Measurements from ENCODE around the gene CKMT2. TPM values are rescaled to one million over a fixed set of nuclear protein-coding genes. Genes with fewer than 3 reads are reported as not detected.

The CKMT2 gene
- total and polyA plus RNA-seq, 2 donors (not counting 3 experiments of a cell fraction or from before 2014, with no cell fraction given) = not detected

GRCh38 chr5:81315830-81316229 lies 82.7 kb downstream of the CKMT2 start:
- Histone ChIP-seq H3K9ac (replicated peaks; ENCODE audit: extremely low read depth, insufficient read depth, low read length) (no peak overlapping the region), H3K79me2 (ENCODE audit: control insufficient read depth, insufficient read depth, low read length) (no peaks in the 10 kb centered on the region), H3K4me1 (ENCODE audit: control insufficient read depth, extremely low read depth, insufficient read depth, low read length) (no peaks in the 10 kb centered on the region), H4K20me1 (replicated peaks; ENCODE audit: control insufficient read depth, extremely low read depth, insufficient read depth, low read length) (no peaks in the 10 kb centered on the region), H3K9me3 (replicated peaks; ENCODE audit: control insufficient read depth, insufficient read depth, low read length) (no peaks in the 10 kb centered on the region), H2AFZ (ENCODE audit: low read depth, low read length) (no peak overlapping the region), H3K4me2 (ENCODE audit: insufficient read depth, low read length) (no peak overlapping the region), H3K27ac (ENCODE audit: insufficient read depth, low read depth, low read length) (no peak overlapping the region), H3K36me3 (ENCODE audit: control insufficient read depth in 2 of 2, extremely low read depth in 1 of 2, insufficient read depth in 2 of 2, low read length in 2 of 2) (peaks cover 0 to 5% of the 10 kb centered on the region in 2 experiments), H3K9me1 (replicated peaks; ENCODE audit: control insufficient read depth, extremely low read depth, insufficient read depth, low read length) (no peaks in the 10 kb centered on the region), H3K4me3 (replicated peaks in 1 of 3; ENCODE audit: insufficient read depth in 1 of 3, low read depth in 1 of 3, low read length in 3 of 3) (no peak overlapping the region), H3K27me3 (ENCODE audit: control insufficient read depth in 2 of 2, insufficient read depth in 2 of 2, low read length in 2 of 2) (no peaks in the 10 kb centered on the region)
- TF ChIP-seq JUN (IDR thresholded peaks at IDR 0.05; ENCODE audit: borderline replicate concordance, insufficient read depth, insufficient read length, low read depth) (no peak), CTCF (IDR thresholded peaks at IDR 0.05; ENCODE audit: extremely low read depth in 1 of 2, insufficient read depth in 1 of 2, low read depth in 1 of 2, low read length in 2 of 2) (no peak), POLR2AphosphoS5 (IDR thresholded peaks at IDR 0.05; ENCODE audit: insufficient read depth, low read depth, low read length) (no peak), FOS (IDR thresholded peaks at IDR 0.05; ENCODE audit: borderline replicate concordance, insufficient read depth, low read length) (no peak), EZH2 (IDR thresholded peaks at IDR 0.05; ENCODE audit: borderline replicate concordance, low read depth, low read length, severe bottlenecking) (no peak), GATA2 (IDR thresholded peaks at IDR 0.05; ENCODE audit: insufficient read depth, insufficient read length, low read depth, low read length) (no peak), MAX (IDR thresholded peaks at IDR 0.05; ENCODE audit: insufficient read depth, insufficient read length) (no peak), MYC (IDR thresholded peaks at IDR 0.05; ENCODE audit: low read depth, low read length) (no peak), POLR2A (IDR thresholded peaks at IDR 0.05; ENCODE audit: low read depth, low read length) (no peak)
- CTCF ChIA-PET = no interaction called here
- intact Hi-C loops (cut with micrococcal nuclease) = no loop called here
- FAIRE-seq = no peak
- POLR2A ChIA-PET = no interaction called here
- no TSS peak for BruUV-seq (replicated peaks)
- dilution Hi-C loops (cut with MboI; ENCODE audit: extremely low pct_ligation_motif_present, low sequenced_read_pairs) = no loop called here
- no peak for DNase-seq (ENCODE audit: low read depth, low spot score)

Small RNAs within 50 kb of the gene (small RNA-seq; reads per million reads assigned to genes)
- not detected for gene AC026436.1 (ENCODE audit: insufficient read depth, insufficient read length, low read depth, low replicate concordance)

Other genes with a start within 250 kb of the CKMT2 start
- 22.2 and 23.9 TPM in 2 replicates for gene ZCCHC9, start 68.3 kb downstream of the CKMT2 start, total RNA-seq
- gene ZCCHC9, start 68.3 kb downstream of the CKMT2 start, polyA plus RNA-seq = 4.1 and 6.8 TPM in 2 replicates
- gene ACOT12, start 160.8 kb downstream of the CKMT2 start, total RNA-seq = not detected in 2 replicates
- not detected in 2 replicates for gene ACOT12, start 160.8 kb downstream of the CKMT2 start, polyA plus RNA-seq